A673 (cell line): ENCODE measurements around the gene ITPA. TPM values are rescaled to one million over a fixed set of nuclear protein-coding genes. Genes with fewer than 3 reads are reported as not detected.

ENCODE experiments used
- BruUV-seq: library from RNA; stranded (reverse); fragments of 400-500 nt; replicated peaks from 2 replicates; lab custom pipeline; 2021; lab: Mats Ljungman, UMichigan
- CTCF ChIA-PET: fragments of 300-600 bp; sonication (Branson Sonifier 250); formaldehyde crosslinking; loops from one replicate; lab custom pipeline; 2022; ENCODE audit warnings: antibody characterized with exemption; lab: Charles Lee
- POLR2A ChIA-PET: fragments of 300-600 bp; sonication (Branson Sonifier 250); formaldehyde crosslinking; loops from one replicate; lab custom pipeline; 2022; ENCODE audit warnings: antibody characterized with exemption; ENCODE audit not compliant: low non-redundant PET; lab: Charles Lee
- DNase-seq: peaks from one replicate; pipeline ENCODE4 v3.0.0-alpha.2; 2015; ENCODE audit warnings: low spot score
- H3K27ac ChIP-seq: fragments of 200-600 bp; sonication (generic); 2 replicates; pipeline ENCODE4 v1.5.1; 2016; ENCODE audit warnings: mixed run types, low read depth, mild to moderate bottlenecking, mixed read lengths, antibody characterized with exemption, low read length; ENCODE audit not compliant: poor library complexity, severe bottlenecking
- H3K27me3 ChIP-seq: fragments of 200-600 bp; sonication (generic); replicated peaks from 2 replicates; pipeline ENCODE4 v1.6.1; 2017; ENCODE audit warnings: mixed run types, low read depth, mild to moderate bottlenecking, mixed read lengths, antibody characterized with exemption, low read length; ENCODE audit not compliant: insufficient read depth, poor library complexity
- H3K36me3 ChIP-seq: fragments of 200-600 bp; sonication (generic); 2 replicates; pipeline ENCODE4 v1.6.1; 2016; ENCODE audit warnings: mixed run types, mild to moderate bottlenecking, mixed read lengths, antibody characterized with exemption, low read length; ENCODE audit not compliant: insufficient read depth, poor library complexity, severe bottlenecking
- H3K4me1 ChIP-seq: fragments of 200-600 bp; sonication (generic); 2 replicates; pipeline ENCODE4 v1.6.1; 2017; ENCODE audit warnings: mixed run types, mild to moderate bottlenecking, mixed read lengths, antibody characterized with exemption, low read length; ENCODE audit not compliant: insufficient read depth, poor library complexity, severe bottlenecking
- H3K4me3 ChIP-seq: fragments of 200-600 bp; sonication (generic); 2 replicates; pipeline ENCODE4 v1.5.1; 2016; ENCODE audit warnings: low read depth, mixed run types, mild to moderate bottlenecking, mixed read lengths, low read length; ENCODE audit not compliant: poor library complexity, severe bottlenecking
- H3K9me3 ChIP-seq: fragments of 200-600 bp; sonication (generic); 2 replicates; pipeline ENCODE4 v1.6.1; 2016; ENCODE audit warnings: mixed run types, low read depth, mild to moderate bottlenecking, mixed read lengths, antibody characterized with exemption, low read length; ENCODE audit not compliant: poor library complexity, severe bottlenecking
- CTCF ChIP-seq: fragments of 300-800, 200-600 bp; sonication (generic); conservative IDR thresholded peaks from 2 replicates; pipeline ENCODE4 v1.5.1; 2017; ENCODE audit warnings: low read depth, mild to moderate bottlenecking, antibody characterized with exemption, low read length, moderate library complexity, mixed read lengths
- EZH2 ChIP-seq: fragments of 200-600 bp; sonication (generic); IDR thresholded peaks from 2 replicates; pipeline ENCODE4 v1.6.1; 2017; ENCODE audit warnings: borderline replicate concordance, low read depth, mild to moderate bottlenecking, mixed read lengths, antibody characterized with exemption, low read length; ENCODE audit not compliant: poor library complexity, severe bottlenecking
- intact Hi-C: fragments of 100-400 bp; cut with micrococcal nuclease; formaldehyde crosslinking; loops from one replicate; pipeline ENCODE4 v1.10.0; 2022; ENCODE audit not compliant: unreplicated experiment
- total RNA-seq: library from RNA; stranded (reverse); gene quantifications from 2 replicates; pipeline ENCODE4 v1.2.3, GENCODE V29; 2021

ITPA gene
- total RNA-seq, 1 experiment from 2014 or later: 81.3 TPM

GRCh38 chr20:3243718-3244358, 34.5 kb downstream of the ITPA start:
- H3K27me3 ChIP-seq: peaks cover 21% of the 10 kb centered on the region
- no peak for DNase-seq
- no TSS peak for BruUV-seq
- no peak overlapping the region for H3K4me3 ChIP-seq
- TF ChIP-seq CTCF (no peak), EZH2 (no peak)
- CTCF ChIA-PET: no interaction called here
- no peaks in the 10 kb centered on the region for H3K36me3 ChIP-seq
- POLR2A ChIA-PET: no interaction called here
- H3K9me3 ChIP-seq: no peaks in the 10 kb centered on the region
- intact Hi-C loops: no loop called here
- H3K4me1 ChIP-seq: peaks cover 13% of the 10 kb centered on the region
- H3K27ac ChIP-seq: no peak overlapping the region

GRCh38 chr20:3244613-3245012, 35.3 kb downstream of the ITPA start:
- POLR2A ChIA-PET: no interaction called here
- no TSS peak for BruUV-seq
- H3K9me3 ChIP-seq: no peaks in the 10 kb centered on the region
- H3K4me1 ChIP-seq: peaks cover 13% of the 10 kb centered on the region
- DNase-seq: no peak
- H3K27ac ChIP-seq: no peak overlapping the region
- TF ChIP-seq CTCF: no peak
- TF ChIP-seq EZH2: no peak
- peaks cover 15% of the 10 kb centered on the region for H3K27me3 ChIP-seq
- CTCF ChIA-PET: no interaction called here
- no peak overlapping the region for H3K4me3 ChIP-seq
- intact Hi-C loops: no loop called here
- H3K36me3 ChIP-seq: no peaks in the 10 kb centered on the region

GRCh38 chr20:3245156-3245555, 35.9 kb downstream of the ITPA start:
- intact Hi-C loops: no loop called here
- no peak for DNase-seq
- ChIA-PET POLR2A (no interaction called here), CTCF (no interaction called here)
- H3K27ac ChIP-seq: no peak overlapping the region
- H3K36me3 ChIP-seq: no peaks in the 10 kb centered on the region
- no peaks in the 10 kb centered on the region for H3K9me3 ChIP-seq
- peaks cover 10% of the 10 kb centered on the region for H3K4me1 ChIP-seq
- no peak overlapping the region for H3K4me3 ChIP-seq
- no TSS peak for BruUV-seq
- H3K27me3 ChIP-seq: peaks cover 10% of the 10 kb centered on the region
- no peak for TF ChIP-seq CTCF
- TF ChIP-seq EZH2: no peak
